SK-N-SH treated with all-trans-retinoic acid at 6 μM for 48 hours (cell line): ENCODE measurements around the gene FUNDC2.

ENCODE experiments used
- ATAC-seq: fragments of 200-7000 bp; cut with Tn5 transposase; 3 replicates; pipeline ENCODE4 v1.9.1; 2020; ENCODE audit warnings: mild to moderate bottlenecking, moderate library complexity
- BACH2 ChIP-seq: fragments of 250-450 bp; sonication (Bioruptor Pico); IDR thresholded peaks from 2 replicates; pipeline ENCODE4 v1.9.0; 2021; ENCODE audit warnings: mild to moderate bottlenecking, borderline replicate concordance
- CREB5 ChIP-seq: fragments of 250-450 bp; sonication (Bioruptor Pico); IDR thresholded peaks from 2 replicates; pipeline ENCODE4 v1.5.1; 2020; ENCODE audit warnings: low read depth, mild to moderate bottlenecking, moderate library complexity
- CSDC2 ChIP-seq: fragments of 250-450 bp; sonication (Bioruptor Pico); IDR thresholded peaks from 2 replicates; pipeline ENCODE4 v1.5.0; 2020; ENCODE audit warnings: mild to moderate bottlenecking, moderate library complexity
- ESRRG ChIP-seq: fragments of 250-450 bp; sonication (Bioruptor Pico); IDR thresholded peaks from 2 replicates; pipeline ENCODE4 v1.6.1; 2021; ENCODE audit warnings: mild to moderate bottlenecking
- GLIS3 ChIP-seq: fragments of 250-450 bp; sonication (Bioruptor Pico); IDR thresholded peaks from 2 replicates; pipeline ENCODE4 v1.5.0; 2020; ENCODE audit warnings: mild to moderate bottlenecking, moderate library complexity
- ISL1 ChIP-seq: fragments of 250-450 bp; sonication (Bioruptor Pico); IDR thresholded peaks from 2 replicates; pipeline ENCODE4 v2.1.2; 2022; ENCODE audit warnings: mild to moderate bottlenecking, moderate library complexity
- OSR1 ChIP-seq: fragments of 250-450 bp; sonication (Bioruptor Pico); IDR thresholded peaks from 2 replicates; pipeline ENCODE4 v1.8.0; 2022; ENCODE audit warnings: moderate library complexity, mild to moderate bottlenecking, inconsistent platforms
- PATZ1 ChIP-seq: fragments of 250-450 bp; sonication (Bioruptor Pico); IDR thresholded peaks from 2 replicates; pipeline ENCODE4 v1.8.0; 2020; ENCODE audit warnings: mild to moderate bottlenecking, moderate library complexity, borderline replicate concordance
- PPARA ChIP-seq: fragments of 250-450 bp; sonication (Bioruptor Pico); IDR thresholded peaks from 2 replicates; pipeline ENCODE4 v1.5.0; 2020; ENCODE audit warnings: mild to moderate bottlenecking, borderline replicate concordance
- RARB ChIP-seq: fragments of 250-450 bp; sonication (Bioruptor Pico); IDR thresholded peaks from 2 replicates; pipeline ENCODE4 v1.8.0; 2021; ENCODE audit warnings: mild to moderate bottlenecking, moderate library complexity
- SNAI2 ChIP-seq: fragments of 250-450 bp; sonication (Bioruptor Pico); IDR thresholded peaks from 2 replicates; pipeline ENCODE4 v1.5.0; 2020; ENCODE audit warnings: mild to moderate bottlenecking, moderate library complexity
- TSHZ2 ChIP-seq: fragments of 250-450 bp; sonication (Bioruptor Pico); IDR thresholded peaks from 2 replicates; pipeline ENCODE4 v1.5.0; 2020; ENCODE audit warnings: mild to moderate bottlenecking, moderate library complexity
- ZC3H10 ChIP-seq: fragments of 250-450 bp; sonication (Bioruptor Pico); IDR thresholded peaks from 2 replicates; pipeline ENCODE4 v1.5.1; 2021; ENCODE audit warnings: mild to moderate bottlenecking, moderate library complexity
- ZFP3 ChIP-seq: fragments of 250-450 bp; sonication (Bioruptor Pico); IDR thresholded peaks from 2 replicates; pipeline ENCODE4 v1.5.0; 2020; ENCODE audit warnings: mild to moderate bottlenecking, moderate library complexity
- ZNF565 ChIP-seq: fragments of 450-650 bp; formaldehyde crosslinking; conservative IDR thresholded peaks from 2 replicates; pipeline ENCODE4 v1.5.0; 2020; ENCODE audit warnings: low read depth, mild to moderate bottlenecking, moderate library complexity
- ZNF8 ChIP-seq: fragments of 450-650 bp; formaldehyde crosslinking; IDR thresholded peaks from 2 replicates; pipeline ENCODE4 v1.5.0; 2020; ENCODE audit warnings: mild to moderate bottlenecking, moderate library complexity
- TF ChIP-seq, protein P1 (sequence below): fragments of 250-450 bp; sonication (Bioruptor Pico); IDR thresholded peaks from 2 replicates; pipeline ENCODE4 v1.5.1; 2021; ENCODE audit warnings: mild to moderate bottlenecking, moderate library complexity

Gene FUNDC2

DNA sequence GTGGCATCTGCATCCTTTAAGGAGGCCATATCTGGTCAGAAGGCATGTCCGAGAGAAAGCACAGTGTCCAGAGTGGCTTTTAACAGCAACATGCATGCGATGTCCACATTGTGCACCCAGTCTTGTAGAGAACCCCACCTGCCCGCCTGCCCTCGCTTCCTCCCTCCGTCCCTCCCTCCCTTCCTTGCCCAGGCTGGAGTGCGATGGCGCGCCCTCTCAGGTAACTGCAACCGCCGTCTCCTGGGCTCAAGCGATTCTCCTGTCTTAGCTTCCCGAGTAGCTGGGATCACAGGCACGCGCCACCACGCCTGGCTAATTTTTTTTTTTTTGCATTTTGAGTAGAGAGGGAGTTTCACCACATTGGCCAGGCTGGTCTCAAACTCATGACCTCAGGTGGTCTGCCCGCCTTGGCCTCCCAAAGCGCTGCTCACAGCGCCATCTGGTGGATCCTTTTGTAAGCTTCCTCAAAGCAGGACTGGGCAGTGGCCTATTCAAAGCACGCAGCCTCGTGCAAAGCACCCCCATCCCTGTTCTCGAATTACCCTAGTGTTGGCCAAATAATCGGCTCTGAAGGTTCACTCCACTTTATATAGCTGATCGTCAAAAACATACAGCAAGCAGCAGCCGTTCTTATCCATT lies 59.7 kb downstream of the FUNDC2 start:
- TF ChIP-seq ZFP3 (CRISPR knock-in tag) = no peak
- no peak for TF ChIP-seq OSR1 (CRISPR knock-in tag)
- TF ChIP-seq ZNF565 (CRISPR knock-in tag) = no peak
- no peak for TF ChIP-seq ZNF8 (CRISPR knock-in tag)
- TF ChIP-seq, protein P1, sequence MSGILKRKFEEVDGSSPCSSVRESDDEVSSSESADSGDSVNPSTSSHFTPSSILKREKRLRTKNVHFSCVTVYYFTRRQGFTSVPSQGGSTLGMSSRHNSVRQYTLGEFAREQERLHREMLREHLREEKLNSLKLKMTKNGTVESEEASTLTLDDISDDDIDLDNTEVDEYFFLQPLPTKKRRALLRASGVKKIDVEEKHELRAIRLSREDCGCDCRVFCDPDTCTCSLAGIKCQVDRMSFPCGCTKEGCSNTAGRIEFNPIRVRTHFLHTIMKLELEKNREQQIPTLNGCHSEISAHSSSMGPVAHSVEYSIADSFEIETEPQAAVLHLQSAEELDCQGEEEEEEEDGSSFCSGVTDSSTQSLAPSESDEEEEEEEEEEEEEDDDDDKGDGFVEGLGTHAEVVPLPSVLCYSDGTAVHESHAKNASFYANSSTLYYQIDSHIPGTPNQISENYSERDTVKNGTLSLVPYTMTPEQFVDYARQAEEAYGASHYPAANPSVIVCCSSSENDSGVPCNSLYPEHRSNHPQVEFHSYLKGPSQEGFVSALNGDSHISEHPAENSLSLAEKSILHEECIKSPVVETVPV (CRISPR knock-in tag) = no peak
- TF ChIP-seq GLIS3 (CRISPR knock-in tag) = no peak
- no peak for TF ChIP-seq TSHZ2 (CRISPR knock-in tag)
- TF ChIP-seq PATZ1 (CRISPR knock-in tag) = no peak
- TF ChIP-seq CSDC2 (CRISPR knock-in tag) = no peak
- no peak for TF ChIP-seq SNAI2 (CRISPR knock-in tag)
- no peak for TF ChIP-seq BACH2 (CRISPR knock-in tag)
- TF ChIP-seq, all 23 proteins: peak for 0
- peak; percentile 81 for ATAC-seq

- TF ChIP-seq SNAI2 (CRISPR knock-in tag) (no peak), TSHZ2 (CRISPR knock-in tag) (no peak), CREB5 (CRISPR knock-in tag) (no peak), ISL1 (no peak), GLIS3 (CRISPR knock-in tag) (no peak), ZNF565 (CRISPR knock-in tag) (no peak), RARB (CRISPR knock-in tag) (no peak), PPARA (no peak)
- no peak for ATAC-seq
Observed at GRCh38 chrX:155086961-155087735, 60.5 kb downstream of the FUNDC2 start.

DNA sequence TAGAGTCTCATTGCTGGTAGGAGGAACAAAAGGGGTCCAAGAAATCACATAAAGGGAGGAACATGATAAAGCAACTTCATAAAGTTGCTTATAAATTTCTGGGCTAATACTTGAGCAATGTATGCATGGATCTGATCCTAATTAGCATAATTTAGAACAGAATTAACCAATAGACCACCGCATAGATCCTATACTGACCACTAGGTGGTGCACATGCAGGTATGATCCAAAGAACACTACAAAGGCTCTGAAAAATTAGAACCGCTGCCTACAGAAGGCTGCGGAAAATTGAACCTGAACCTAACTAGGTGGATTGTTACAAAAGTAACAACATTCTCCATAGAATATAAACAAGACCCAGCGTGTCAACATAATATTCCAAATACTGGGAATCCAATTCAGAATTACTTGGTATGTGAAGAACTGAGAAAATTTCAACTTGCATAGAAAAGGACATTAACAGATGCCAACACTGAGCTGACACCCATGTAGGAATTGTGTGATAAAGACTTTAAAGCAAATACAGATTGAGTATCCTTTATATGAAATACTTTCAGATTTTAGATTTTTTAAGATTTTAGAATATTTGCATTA lies 67.9 kb downstream of the FUNDC2 start:
- ATAC-seq = peak; percentile 81; the same call in 2 of the 3 replicates
- TF ChIP-seq CREB5 (CRISPR knock-in tag) (no peak), ZC3H10 (CRISPR knock-in tag) (no peak), ESRRG (CRISPR knock-in tag) (no peak), ZNF8 (CRISPR knock-in tag) (no peak), GLIS3 (CRISPR knock-in tag) (no peak), PATZ1 (CRISPR knock-in tag) (no peak), BACH2 (CRISPR knock-in tag) (no peak), OSR1 (CRISPR knock-in tag) (no peak)
- TF ChIP-seq, protein P1 (CRISPR knock-in tag) = no peak
